ENCODE measurements around the gene PTPRN2. TPM values are rescaled to one million over a fixed set of nuclear protein-coding genes. Genes with fewer than 3 reads are reported as not detected.

The PTPRN2 gene
- total RNA-seq, 1 experiment from 2014 or later = 1.1 TPM

DNA sequence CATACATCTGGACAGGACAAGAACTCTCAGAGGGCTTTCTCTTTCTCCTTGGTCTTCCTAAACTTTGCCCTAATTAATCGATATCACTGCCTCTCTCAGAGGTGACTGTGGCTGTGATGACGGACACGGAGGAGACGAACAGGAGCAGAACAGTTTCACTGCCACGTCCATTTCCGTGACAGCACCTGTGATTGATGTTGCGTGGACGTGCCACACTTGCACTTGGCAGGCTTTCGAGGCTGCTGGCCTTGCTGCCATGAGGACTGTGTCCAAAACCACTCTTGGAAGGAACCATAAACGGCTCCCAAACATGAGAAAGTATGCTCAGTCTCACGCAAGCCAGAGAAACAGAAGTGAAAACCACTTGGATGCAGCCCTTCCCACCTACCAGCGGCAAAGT, 942.7 kb downstream of the PTPRN2 start:
- ChIA-PET CTCF (no interaction called here), POLR2A (no interaction called here)
- Histone ChIP-seq H3K4me1 (ENCODE audit: control insufficient read depth, insufficient read depth, low read length) (no peaks in the 10 kb centered on the region), H3K9me3 (ENCODE audit: control insufficient read depth, insufficient read depth, low read depth, low read length) (peaks cover 4% of the 10 kb centered on the region; the same call in 1 of the 2 replicates), H3K36me3 (ENCODE audit: control insufficient read depth, insufficient read depth, low read length) (no peaks in the 10 kb centered on the region), H3K4me3 (ENCODE audit: low read depth in 2 of 2, low read length in 2 of 2) (no peak overlapping the region), H3K27me3 (ENCODE audit: control insufficient read depth, insufficient read depth, low read length) (no peaks in the 10 kb centered on the region), H3K27ac (ENCODE audit: low read length) (no peak overlapping the region)
- intact Hi-C loops (cut with micrococcal nuclease; ENCODE audit: unreplicated experiment) = no loop called here
- in situ Hi-C loops (cut with HindIII; ENCODE audit: low pct_unique_long_range_greater_than_20kb, low sequenced_read_pairs) = no loop called here
- TF ChIP-seq, protein P1, sequence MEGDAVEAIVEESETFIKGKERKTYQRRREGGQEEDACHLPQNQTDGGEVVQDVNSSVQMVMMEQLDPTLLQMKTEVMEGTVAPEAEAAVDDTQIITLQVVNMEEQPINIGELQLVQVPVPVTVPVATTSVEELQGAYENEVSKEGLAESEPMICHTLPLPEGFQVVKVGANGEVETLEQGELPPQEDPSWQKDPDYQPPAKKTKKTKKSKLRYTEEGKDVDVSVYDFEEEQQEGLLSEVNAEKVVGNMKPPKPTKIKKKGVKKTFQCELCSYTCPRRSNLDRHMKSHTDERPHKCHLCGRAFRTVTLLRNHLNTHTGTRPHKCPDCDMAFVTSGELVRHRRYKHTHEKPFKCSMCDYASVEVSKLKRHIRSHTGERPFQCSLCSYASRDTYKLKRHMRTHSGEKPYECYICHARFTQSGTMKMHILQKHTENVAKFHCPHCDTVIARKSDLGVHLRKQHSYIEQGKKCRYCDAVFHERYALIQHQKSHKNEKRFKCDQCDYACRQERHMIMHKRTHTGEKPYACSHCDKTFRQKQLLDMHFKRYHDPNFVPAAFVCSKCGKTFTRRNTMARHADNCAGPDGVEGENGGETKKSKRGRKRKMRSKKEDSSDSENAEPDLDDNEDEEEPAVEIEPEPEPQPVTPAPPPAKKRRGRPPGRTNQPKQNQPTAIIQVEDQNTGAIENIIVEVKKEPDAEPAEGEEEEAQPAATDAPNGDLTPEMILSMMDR (IDR thresholded peaks at IDR 0.05) = no peak
- no peak for TF ChIP-seq POLR2AphosphoS5 (IDR thresholded peaks at IDR 0.05; ENCODE audit: low read depth, low read length)
- no peak for TF ChIP-seq SIN3A (IDR thresholded peaks at IDR 0.05; ENCODE audit: borderline replicate concordance, insufficient read depth, low read depth, low read length)
- no peak for TF ChIP-seq TCF7L2 (IDR thresholded peaks at IDR 0.05; ENCODE audit: low read depth, low read length)
- TF ChIP-seq, protein P2, sequence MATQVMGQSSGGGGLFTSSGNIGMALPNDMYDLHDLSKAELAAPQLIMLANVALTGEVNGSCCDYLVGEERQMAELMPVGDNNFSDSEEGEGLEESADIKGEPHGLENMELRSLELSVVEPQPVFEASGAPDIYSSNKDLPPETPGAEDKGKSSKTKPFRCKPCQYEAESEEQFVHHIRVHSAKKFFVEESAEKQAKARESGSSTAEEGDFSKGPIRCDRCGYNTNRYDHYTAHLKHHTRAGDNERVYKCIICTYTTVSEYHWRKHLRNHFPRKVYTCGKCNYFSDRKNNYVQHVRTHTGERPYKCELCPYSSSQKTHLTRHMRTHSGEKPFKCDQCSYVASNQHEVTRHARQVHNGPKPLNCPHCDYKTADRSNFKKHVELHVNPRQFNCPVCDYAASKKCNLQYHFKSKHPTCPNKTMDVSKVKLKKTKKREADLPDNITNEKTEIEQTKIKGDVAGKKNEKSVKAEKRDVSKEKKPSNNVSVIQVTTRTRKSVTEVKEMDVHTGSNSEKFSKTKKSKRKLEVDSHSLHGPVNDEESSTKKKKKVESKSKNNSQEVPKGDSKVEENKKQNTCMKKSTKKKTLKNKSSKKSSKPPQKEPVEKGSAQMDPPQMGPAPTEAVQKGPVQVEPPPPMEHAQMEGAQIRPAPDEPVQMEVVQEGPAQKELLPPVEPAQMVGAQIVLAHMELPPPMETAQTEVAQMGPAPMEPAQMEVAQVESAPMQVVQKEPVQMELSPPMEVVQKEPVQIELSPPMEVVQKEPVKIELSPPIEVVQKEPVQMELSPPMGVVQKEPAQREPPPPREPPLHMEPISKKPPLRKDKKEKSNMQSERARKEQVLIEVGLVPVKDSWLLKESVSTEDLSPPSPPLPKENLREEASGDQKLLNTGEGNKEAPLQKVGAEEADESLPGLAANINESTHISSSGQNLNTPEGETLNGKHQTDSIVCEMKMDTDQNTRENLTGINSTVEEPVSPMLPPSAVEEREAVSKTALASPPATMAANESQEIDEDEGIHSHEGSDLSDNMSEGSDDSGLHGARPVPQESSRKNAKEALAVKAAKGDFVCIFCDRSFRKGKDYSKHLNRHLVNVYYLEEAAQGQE (IDR thresholded peaks at IDR 0.05; ENCODE audit: insufficient read depth in 1 of 2, low read depth in 2 of 2, low read length in 1 of 2) = no peak
- BruUV-seq (replicated peaks) = no TSS peak
- ATAC-seq = no peak
- no peak for DNase-seq (ENCODE audit: low read depth, low spot score)

DNA sequence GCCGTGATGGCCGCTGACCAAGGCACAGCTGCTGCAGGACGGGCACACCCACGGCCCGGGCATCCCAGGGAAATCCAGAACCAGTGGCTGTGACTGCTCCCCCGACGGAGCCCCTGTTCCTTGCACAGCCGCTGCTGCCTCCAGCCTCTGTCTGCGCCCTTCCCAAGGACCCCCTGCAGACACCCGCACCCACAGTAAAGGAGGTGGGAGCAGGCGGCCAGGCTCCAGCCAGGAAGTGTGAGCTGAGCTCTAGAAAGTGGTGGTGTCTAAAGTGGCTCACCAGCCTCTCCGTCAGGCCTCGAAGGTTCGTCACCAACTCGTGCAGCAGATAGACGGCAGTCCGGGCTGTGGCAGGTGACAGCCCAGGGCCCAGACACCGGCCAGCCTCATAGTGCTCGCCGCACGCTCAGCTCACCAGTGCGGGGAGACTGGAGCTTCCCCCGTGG, 944.1 kb downstream of the PTPRN2 start:
- no peak for ATAC-seq
- Histone ChIP-seq H3K27ac (ENCODE audit: low read length) (no peak overlapping the region), H3K4me1 (ENCODE audit: control insufficient read depth, insufficient read depth, low read length) (no peaks in the 10 kb centered on the region), H3K27me3 (ENCODE audit: control insufficient read depth, insufficient read depth, low read length) (no peaks in the 10 kb centered on the region), H3K4me3 (ENCODE audit: low read depth in 2 of 2, low read length in 2 of 2) (no peak overlapping the region), H3K36me3 (ENCODE audit: control insufficient read depth, insufficient read depth, low read length) (no peaks in the 10 kb centered on the region), H3K9me3 (ENCODE audit: control insufficient read depth, insufficient read depth, low read depth, low read length) (peaks cover 6% of the 10 kb centered on the region; the same call in 1 of the 2 replicates)
- CTCF ChIA-PET = no interaction called here
- BruUV-seq (replicated peaks) = no TSS peak
- in situ Hi-C loops (cut with HindIII; ENCODE audit: low pct_unique_long_range_greater_than_20kb, low sequenced_read_pairs) = no loop called here
- POLR2A ChIA-PET = no interaction called here
- no peak for DNase-seq (ENCODE audit: low read depth, low spot score)
- TF ChIP-seq, protein P1 (IDR thresholded peaks at IDR 0.05) = no peak
- TF ChIP-seq TCF7L2 (IDR thresholded peaks at IDR 0.05; ENCODE audit: low read depth, low read length) (no peak), SIN3A (IDR thresholded peaks at IDR 0.05; ENCODE audit: borderline replicate concordance, insufficient read depth, low read depth, low read length) (no peak), POLR2AphosphoS5 (IDR thresholded peaks at IDR 0.05; ENCODE audit: low read depth, low read length) (no peak)
- TF ChIP-seq, protein P2 (IDR thresholded peaks at IDR 0.05; ENCODE audit: insufficient read depth in 1 of 2, low read depth in 2 of 2, low read length in 1 of 2) = no peak
- intact Hi-C loops (cut with micrococcal nuclease; ENCODE audit: unreplicated experiment) = no loop called here
